ENCODE results near the gene PHOX2B. TPM values are rescaled to one million over a fixed set of nuclear protein-coding genes. Genes with fewer than 3 reads are reported as not detected.
"Not testable (repeated sequence)": the region's sequence is repeated elsewhere in the genome, so short reads cannot be mapped to it uniquely, and the experiment has no call there.

PHOX2B gene
- total RNA-seq, 1 experiment from 2014 or later = not detected

DNA sequence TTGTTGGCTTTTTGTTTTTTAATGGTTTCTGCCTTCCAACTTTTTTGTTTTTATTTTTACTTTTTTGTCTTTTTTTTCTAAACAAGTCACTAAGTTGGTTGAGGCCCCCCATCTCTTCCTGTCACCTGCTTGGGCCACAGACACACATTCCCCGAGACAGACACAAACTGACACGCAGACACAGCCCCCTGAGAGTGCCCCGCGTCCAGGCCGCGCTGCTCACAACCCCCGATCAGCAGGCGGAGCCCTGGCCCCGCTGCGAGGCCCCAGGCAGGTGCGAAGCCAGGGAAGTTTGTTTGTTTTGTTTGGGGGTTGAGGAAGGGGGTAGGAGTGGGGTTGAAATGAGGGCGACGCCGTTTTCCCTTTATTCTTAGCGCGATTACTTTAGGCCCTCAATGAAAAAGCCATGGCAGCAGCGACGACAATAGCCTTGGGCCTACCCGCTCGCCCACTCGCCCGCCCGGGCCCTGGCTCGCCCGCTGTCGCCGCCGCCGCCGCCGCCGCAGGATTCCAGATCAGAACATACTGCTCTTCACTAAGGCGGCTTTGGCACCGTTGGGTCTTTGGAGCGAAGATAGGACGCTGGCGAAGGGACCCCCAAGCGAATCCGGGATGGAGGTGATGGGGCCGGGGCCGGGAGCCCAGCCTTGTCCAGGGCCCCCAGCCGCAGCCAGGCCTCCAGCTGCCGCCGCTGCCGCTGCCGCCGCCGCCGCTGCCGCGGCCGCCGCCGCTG is 3.1 kb downstream of the PHOX2B start:
- H3K4me1 Mint-ChIP-seq (ENCODE audit: insufficient read depth, unreplicated experiment) = no peaks in the 10 kb centered on the region
- TF ChIP-seq CTCF (IDR thresholded peaks at IDR 0.05; ENCODE audit: unreplicated experiment) = no peak
- no peaks in the 10 kb centered on the region for H3K27me3 Mint-ChIP-seq (ENCODE audit: insufficient read depth, unreplicated experiment)
- H3K27ac Mint-ChIP-seq (ENCODE audit: low read depth, unreplicated experiment) = no peak overlapping the region
- no peak for DNase-seq (ENCODE audit: unreplicated experiment)
- no peaks in the 10 kb centered on the region for H3K36me3 Mint-ChIP-seq (ENCODE audit: insufficient read depth, unreplicated experiment)
- CTCF ChIA-PET = no interaction called here
- POLR2A ChIA-PET = no interaction called here
- H3K4me3 Mint-ChIP-seq (ENCODE audit: unreplicated experiment) = no peak overlapping the region
- intact Hi-C loops (cut with micrococcal nuclease) = no loop called here
- H3K9me3 Mint-ChIP-seq (ENCODE audit: unreplicated experiment) = no peaks in the 10 kb centered on the region
- no TSS peak for BruUV-seq (replicated peaks)

- Mint-ChIP-seq H3K4me1 (ENCODE audit: insufficient read depth, unreplicated experiment) (no peaks in the 10 kb centered on the region), H3K9me3 (ENCODE audit: unreplicated experiment) (no peaks in the 10 kb centered on the region), H3K4me3 (ENCODE audit: unreplicated experiment) (no peak overlapping the region), H3K27ac (ENCODE audit: low read depth, unreplicated experiment) (no peak overlapping the region), H3K36me3 (ENCODE audit: insufficient read depth, unreplicated experiment) (no peaks in the 10 kb centered on the region), H3K27me3 (ENCODE audit: insufficient read depth, unreplicated experiment) (no peaks in the 10 kb centered on the region)
- ChIA-PET CTCF (no interaction called here), POLR2A (no interaction called here)
- intact Hi-C loops (cut with micrococcal nuclease) = no loop called here
- no peak for TF ChIP-seq CTCF (IDR thresholded peaks at IDR 0.05; ENCODE audit: unreplicated experiment)
- no peak for DNase-seq (ENCODE audit: unreplicated experiment)
- no TSS peak for BruUV-seq (replicated peaks)
These were observed 3.8 kb downstream of the PHOX2B start for GRCh38 chr4:41744572-41745291.

DNA sequence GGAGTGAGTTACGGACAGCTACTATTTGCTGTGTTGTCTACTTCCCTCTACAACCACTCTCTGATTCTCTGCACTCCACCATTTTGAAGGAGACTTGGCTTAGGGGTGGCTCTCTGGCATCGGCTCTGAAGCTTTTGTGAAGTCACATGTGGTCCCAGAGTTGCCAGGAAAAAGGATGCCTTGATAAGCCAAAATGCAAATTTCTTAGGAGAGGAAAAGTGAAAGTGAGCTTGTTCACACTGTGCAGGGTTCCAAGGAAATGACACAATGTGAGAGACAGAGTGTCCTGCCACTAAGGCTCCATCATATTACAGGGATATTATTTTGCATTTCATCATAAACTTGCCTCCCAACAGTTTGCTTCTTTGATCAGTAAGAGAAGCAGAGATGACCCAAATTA is 7.2 kb downstream of the PHOX2B start:
- Mint-ChIP-seq H3K27me3 (ENCODE audit: insufficient read depth, unreplicated experiment) (no peaks in the 10 kb centered on the region), H3K27ac (ENCODE audit: low read depth, unreplicated experiment) (no peak overlapping the region), H3K9me3 (ENCODE audit: unreplicated experiment) (no peaks in the 10 kb centered on the region), H3K36me3 (ENCODE audit: insufficient read depth, unreplicated experiment) (no peaks in the 10 kb centered on the region), H3K4me3 (ENCODE audit: unreplicated experiment) (no peak overlapping the region), H3K4me1 (ENCODE audit: insufficient read depth, unreplicated experiment) (no peaks in the 10 kb centered on the region)
- intact Hi-C loops (cut with micrococcal nuclease) = no loop called here
- TF ChIP-seq CTCF (IDR thresholded peaks at IDR 0.05; ENCODE audit: unreplicated experiment) = no peak
- ChIA-PET CTCF (interaction anchor here (2.0 kb wide), 1 partner anchor 48 kb away, joined by 5 read pairs; no protein-coding TSS in a partner anchor), POLR2A (no interaction called here)
- no TSS peak for BruUV-seq (replicated peaks)
- DNase-seq (ENCODE audit: unreplicated experiment) = no peak

- BruUV-seq (replicated peaks); H3K36me3 Mint-ChIP-seq (ENCODE audit: insufficient read depth, unreplicated experiment); H3K27me3 Mint-ChIP-seq (ENCODE audit: insufficient read depth, unreplicated experiment); intact Hi-C loops (cut with micrococcal nuclease); H3K9me3 Mint-ChIP-seq (ENCODE audit: unreplicated experiment); H3K4me3 Mint-ChIP-seq (ENCODE audit: unreplicated experiment): not testable (repeated sequence)
- DNase-seq (ENCODE audit: unreplicated experiment) = peak; percentile 63
- ChIA-PET CTCF (interaction anchor here (0.7 kb wide), 1 partner anchor 758 kb away, joined by 3 read pairs; no protein-coding TSS in a partner anchor), POLR2A (interaction anchor here (1.0 to 1.5 kb wide), 2 partner anchors 10 to 14 kb away, joined by 3 to 4 read pairs; partner anchors contain the start of gene PHOX2B)
- Mint-ChIP-seq H3K4me1 (ENCODE audit: insufficient read depth, unreplicated experiment) (peaks cover 17% of the 10 kb centered on the region), H3K27ac (ENCODE audit: low read depth, unreplicated experiment) (peak overlapping the region; percentile 16)
These were observed 11.0 kb downstream of the PHOX2B start for GRCh38 chr4:41737491-41737890.

Data from MCF 10A (cell line).